Panc1 (cell line): ENCODE results near the gene CTLA4. TPM values are rescaled to one million over a fixed set of nuclear protein-coding genes. Genes with fewer than 3 reads are reported as not detected.

Source experiments
- ATAC-seq: fragments of 200-7000 bp; cut with Tn5 transposase; 2 replicates; pipeline ENCODE4 v1.9.1; 2020; ENCODE audit warnings: mild to moderate bottlenecking, moderate library complexity
- BruUV-seq: library from RNA; stranded (reverse); fragments of 400-500 nt; replicated peaks from 2 replicates; lab custom pipeline; 2021; lab: Mats Ljungman, UMichigan
- CTCF ChIA-PET: fragments of 300-600 bp; sonication (Branson Sonifier 250); formaldehyde crosslinking; loops from one replicate; lab custom pipeline; 2022; ENCODE audit warnings: antibody characterized with exemption; lab: Charles Lee
- POLR2A ChIA-PET: fragments of 300-600 bp; sonication (Branson Sonifier 250); formaldehyde crosslinking; loops from one replicate; lab custom pipeline; 2022; ENCODE audit warnings: antibody characterized with exemption; lab: Charles Lee
- DNase-seq: peaks from one replicate; pipeline ENCODE4 v3.0.0-alpha.2; 2010; ENCODE audit warnings: low read depth, low spot score
- H3K27ac ChIP-seq: 2 replicates; pipeline ENCODE4 v1.5.1; 2011; ENCODE audit warnings: mild to moderate bottlenecking, low read length, inconsistent platforms
- H3K27me3 ChIP-seq: fragments of 200-500 bp; sonication (Bioruptor generic); 2 replicates; pipeline ENCODE4 v1.6.0; 2014; ENCODE audit warnings: low read length, inconsistent platforms; ENCODE audit not compliant: control insufficient read depth, insufficient read depth
- H3K36me3 ChIP-seq: fragments of 200-500 bp; sonication (Bioruptor generic); 2 replicates; pipeline ENCODE4 v1.5.1; 2014; ENCODE audit warnings: inconsistent platforms, mild to moderate bottlenecking, low read length, moderate library complexity; ENCODE audit not compliant: control insufficient read depth, insufficient read depth
- H3K4me1 ChIP-seq: 2 replicates; pipeline ENCODE4 v1.5.1; 2011; ENCODE audit warnings: inconsistent platforms, mild to moderate bottlenecking, low read length, moderate library complexity; ENCODE audit not compliant: control insufficient read depth, insufficient read depth
- H3K4me3 ChIP-seq, 2 experiments: 2 replicates each; pipeline ENCODE4 v1.5.1; 2011 to 2012; ENCODE audit warnings: low read depth in 2 of 2, low read length in 2 of 2, mild to moderate bottlenecking in 2 of 2, inconsistent platforms in 1 of 2, moderate library complexity in 1 of 2
- H3K9me3 ChIP-seq: fragments of 200-500 bp; sonication (Bioruptor generic); 2 replicates; pipeline ENCODE4 v1.5.1; 2014; ENCODE audit warnings: low read depth, mild to moderate bottlenecking, inconsistent platforms, low read length, moderate library complexity; ENCODE audit not compliant: control insufficient read depth, insufficient read depth
- CTCF ChIP-seq: fragments of 450-650 bp; IDR thresholded peaks from 2 replicates; pipeline ENCODE4 v1.5.1; 2017; ENCODE audit warnings: mild to moderate bottlenecking
- POLR2AphosphoS5 ChIP-seq: IDR thresholded peaks from 2 replicates; pipeline ENCODE4 v1.6.1; 2012; ENCODE audit warnings: mild to moderate bottlenecking, low read depth, low read length, moderate library complexity
- REST ChIP-seq, 2 experiments: IDR thresholded peaks; 2 replicates each; pipeline ENCODE4 v1.6.1; 2011 to 2012; ENCODE audit warnings: low read depth in 2 of 2, control low read depth in 1 of 2, low read length in 1 of 2, mild to moderate bottlenecking in 1 of 2, moderate library complexity in 1 of 2; ENCODE audit not compliant: insufficient read depth in 1 of 2
- SIN3A ChIP-seq: IDR thresholded peaks from 2 replicates; pipeline ENCODE4 v1.6.1; 2012; ENCODE audit warnings: low read depth, mild to moderate bottlenecking, low read length, moderate library complexity, borderline replicate concordance; ENCODE audit not compliant: insufficient read depth
- TCF7L2 ChIP-seq: IDR thresholded peaks from 2 replicates; pipeline ENCODE4 v1.6.1; 2011; ENCODE audit warnings: mild to moderate bottlenecking, low read depth, low read length, inconsistent platforms
- in situ Hi-C: cut with HindIII; loops from 2 replicates; pipeline ENCODE4 v1.10.0; 2016; ENCODE audit warnings: low sequenced_read_pairs, low pct_unique_long_range_greater_than_20kb
- intact Hi-C: fragments of 100-400 bp; cut with micrococcal nuclease; formaldehyde crosslinking; loops from one replicate; pipeline ENCODE4 v1.10.0; 2022; ENCODE audit not compliant: unreplicated experiment
- total RNA-seq: library from RNA; stranded (reverse); gene quantifications from one replicate; pipeline ENCODE4 v1.2.1, GENCODE V29; 2021; ENCODE audit not compliant: unreplicated experiment

The CTLA4 gene
- total RNA-seq, 1 experiment from 2014 or later: 0.08 TPM

- Histone ChIP-seq H3K4me3 (no peak overlapping the region), H3K4me1 (no peaks in the 10 kb centered on the region), H3K27ac (no peak overlapping the region), H3K27me3 (no peaks in the 10 kb centered on the region; the same call in none of the 2 replicates), H3K36me3 (no peaks in the 10 kb centered on the region), H3K9me3 (no peaks in the 10 kb centered on the region)
- TF ChIP-seq TCF7L2 (no peak), CTCF (no peak), REST (IDR thresholded peaks at IDR 0.05; ENCODE audit: insufficient read depth in 1 of 2, low read depth in 2 of 2, low read length in 1 of 2) (no peak), SIN3A (no peak), POLR2AphosphoS5 (no peak)
- ChIA-PET POLR2A (no interaction called here), CTCF (no interaction called here)
- BruUV-seq: no TSS peak
- ATAC-seq: no peak
- intact Hi-C loops: loop anchor here (10.0 kb wide), 1 partner anchor 464 kb away; no protein-coding TSS in a partner anchor
- in situ Hi-C loops: no loop called here
- no peak for DNase-seq
These were observed 51.3 kb downstream of the CTLA4 start for GRCh38 chr2:203918839-203919238.

Other genes starting within 250 kb of the CTLA4 start
- gene CD28, start 161.1 kb upstream of the CTLA4 start, total RNA-seq: 0.21 TPM
- gene ICOS, start 69.0 kb downstream of the CTLA4 start, total RNA-seq: 0.18 TPM